GM20000 (cell line): ENCODE results near the gene RNASE4.

Source experiments
- DNase-seq: peaks from one replicate; pipeline ENCODE4 v3.0.0; 2012; ENCODE audit warnings: low spot score
- TF ChIP-seq, protein P1 (sequence below): IDR thresholded peaks from 2 replicates; pipeline ENCODE4 v1.5.1; 2012; ENCODE audit warnings: mild to moderate bottlenecking, control low read depth; ENCODE audit errors: extremely low read depth, missing control alignments

Gene RNASE4

GRCh38 chr14:20679907-20680306, 4.5 kb upstream of the RNASE4 start:
- TF ChIP-seq, protein P1, sequence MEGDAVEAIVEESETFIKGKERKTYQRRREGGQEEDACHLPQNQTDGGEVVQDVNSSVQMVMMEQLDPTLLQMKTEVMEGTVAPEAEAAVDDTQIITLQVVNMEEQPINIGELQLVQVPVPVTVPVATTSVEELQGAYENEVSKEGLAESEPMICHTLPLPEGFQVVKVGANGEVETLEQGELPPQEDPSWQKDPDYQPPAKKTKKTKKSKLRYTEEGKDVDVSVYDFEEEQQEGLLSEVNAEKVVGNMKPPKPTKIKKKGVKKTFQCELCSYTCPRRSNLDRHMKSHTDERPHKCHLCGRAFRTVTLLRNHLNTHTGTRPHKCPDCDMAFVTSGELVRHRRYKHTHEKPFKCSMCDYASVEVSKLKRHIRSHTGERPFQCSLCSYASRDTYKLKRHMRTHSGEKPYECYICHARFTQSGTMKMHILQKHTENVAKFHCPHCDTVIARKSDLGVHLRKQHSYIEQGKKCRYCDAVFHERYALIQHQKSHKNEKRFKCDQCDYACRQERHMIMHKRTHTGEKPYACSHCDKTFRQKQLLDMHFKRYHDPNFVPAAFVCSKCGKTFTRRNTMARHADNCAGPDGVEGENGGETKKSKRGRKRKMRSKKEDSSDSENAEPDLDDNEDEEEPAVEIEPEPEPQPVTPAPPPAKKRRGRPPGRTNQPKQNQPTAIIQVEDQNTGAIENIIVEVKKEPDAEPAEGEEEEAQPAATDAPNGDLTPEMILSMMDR = no peak
- no peak for DNase-seq

GRCh38 chr14:20680363-20680762, 4.0 kb upstream of the RNASE4 start:
- no peak for DNase-seq
- TF ChIP-seq, protein P1 = no peak

- peak; percentile 63 for DNase-seq
Measured at GRCh38 chr14:20680843-20681347, 3.5 kb upstream of the RNASE4 start.

DNA sequence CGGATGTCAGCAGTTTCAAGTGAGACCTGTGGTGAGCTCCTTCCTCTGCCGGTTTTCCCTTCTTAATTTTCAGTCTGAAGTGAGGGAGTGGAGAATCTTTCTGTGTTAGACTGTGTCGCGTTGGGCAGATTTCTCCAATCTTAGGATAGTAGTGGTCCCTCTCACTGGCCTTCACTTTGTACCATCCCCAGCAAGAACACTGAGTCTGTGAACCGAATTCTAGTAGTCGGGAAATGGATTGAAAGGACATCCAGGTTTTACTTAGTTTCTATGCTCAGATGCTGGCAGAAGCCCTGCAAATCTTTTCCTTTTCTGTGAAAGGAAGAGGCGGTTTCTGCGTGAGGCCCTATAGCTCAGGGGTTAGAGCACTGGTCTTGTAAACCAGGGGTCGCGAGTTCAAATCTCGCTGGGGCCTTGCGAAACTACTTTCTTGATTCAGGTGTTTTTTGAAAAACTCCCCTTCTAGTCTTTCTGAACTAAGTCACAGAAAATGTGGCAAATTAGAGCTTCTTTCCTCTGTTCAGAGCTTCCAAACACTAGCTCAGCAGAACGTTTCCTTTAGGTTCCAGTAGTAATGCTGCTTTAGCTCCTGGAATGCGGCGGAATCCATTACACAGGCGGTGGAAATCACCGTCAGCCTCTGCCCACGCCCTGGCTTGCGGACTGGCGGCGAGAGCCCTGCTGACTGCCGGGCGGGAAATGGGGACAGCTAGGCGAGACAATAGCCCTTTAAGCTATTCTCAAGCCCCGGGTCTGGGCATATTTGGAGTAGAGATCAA, 2.8 kb upstream of the RNASE4 start:
- TF ChIP-seq, protein P1 = no peak
- DNase-seq = peak; percentile 56

More at GRCh38 chr14:20680843-20681347, 3.5 kb upstream of the RNASE4 start:
- TF ChIP-seq, protein P1 = no peak

DNA sequence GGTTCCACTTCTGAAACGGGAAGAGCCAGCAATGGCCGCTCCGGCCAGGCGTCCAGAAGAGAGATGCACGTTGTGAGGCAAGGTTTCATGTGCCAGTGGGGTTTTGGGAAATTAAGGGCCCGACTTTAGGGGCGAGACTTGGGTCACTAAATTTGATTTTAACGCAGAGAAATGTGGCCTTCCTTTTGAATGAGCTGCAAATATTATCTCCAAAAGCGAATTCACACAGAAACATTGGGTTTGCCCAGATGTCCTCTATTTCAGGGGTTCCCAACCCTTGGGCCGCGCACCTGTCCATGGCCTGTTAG, 2.3 kb upstream of the RNASE4 start:
- TF ChIP-seq, protein P1 = no peak
- no peak for DNase-seq

GRCh38 chr14:20682435-20683124, 1.8 kb upstream of the RNASE4 start:
- peak; percentile 80 for DNase-seq
- TF ChIP-seq, protein P1 = no peak
